HG03045 (cell line): ENCODE data around the gene MYH6.

Experiments used
- ATAC-seq: cut with Tn5 transposase; IDR thresholded peaks from one replicate; pipeline ENCODE4 v1.9.1; 2021; ENCODE audit warnings: mild to moderate bottlenecking, moderate library complexity; ENCODE audit not compliant: unreplicated experiment

Gene MYH6

DNA sequence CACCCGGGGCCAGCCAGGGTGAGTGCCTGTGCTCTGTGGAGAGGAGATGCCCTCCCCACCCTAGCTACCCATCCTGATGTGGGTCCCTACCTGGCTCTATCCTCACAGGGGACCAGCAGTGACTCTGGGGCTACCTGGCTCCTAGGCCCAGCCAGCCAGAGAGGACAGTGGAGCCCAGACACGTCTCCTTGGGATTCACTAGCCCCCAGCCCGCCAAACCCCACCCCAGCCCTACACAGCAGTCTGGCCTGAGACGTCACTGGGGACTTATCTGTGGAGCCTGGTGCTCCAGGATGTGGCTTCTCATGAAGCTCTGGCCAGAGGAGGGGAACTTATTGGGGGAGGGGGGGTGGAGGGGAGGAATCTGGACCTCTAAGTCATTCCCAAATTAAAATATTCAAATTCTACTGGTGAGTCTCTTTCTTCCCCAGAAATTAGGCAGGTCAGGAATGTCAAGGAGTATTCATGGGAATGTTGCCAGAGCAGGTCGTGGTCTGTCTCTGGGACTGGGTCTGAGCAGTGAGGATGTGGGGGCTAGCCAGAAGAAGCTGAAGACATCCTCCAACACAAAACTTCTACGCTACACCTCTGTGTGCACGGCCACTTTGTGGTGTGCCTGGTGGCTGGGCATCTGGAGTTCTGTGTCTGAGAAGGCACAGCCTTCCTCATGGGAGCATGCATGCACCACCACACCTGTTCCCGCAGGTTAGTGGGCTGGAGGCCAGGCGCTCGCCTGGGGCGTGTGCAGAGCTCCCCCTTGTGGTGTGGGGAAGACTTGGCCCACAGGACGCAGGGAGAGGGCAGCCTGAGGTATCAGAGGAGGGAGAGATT, 28.5 kb downstream of the MYH6 start:
- ATAC-seq = no peak

GRCh38 chr14:23378612-23379220, 29.4 kb downstream of the MYH6 start:
- no peak for ATAC-seq

- no peak for ATAC-seq
Observed at GRCh38 chr14:23377573-23378563, 30.2 kb downstream of the MYH6 start.

GRCh38 chr14:23377198-23377550, 30.9 kb downstream of the MYH6 start:
- no peak for ATAC-seq

DNA sequence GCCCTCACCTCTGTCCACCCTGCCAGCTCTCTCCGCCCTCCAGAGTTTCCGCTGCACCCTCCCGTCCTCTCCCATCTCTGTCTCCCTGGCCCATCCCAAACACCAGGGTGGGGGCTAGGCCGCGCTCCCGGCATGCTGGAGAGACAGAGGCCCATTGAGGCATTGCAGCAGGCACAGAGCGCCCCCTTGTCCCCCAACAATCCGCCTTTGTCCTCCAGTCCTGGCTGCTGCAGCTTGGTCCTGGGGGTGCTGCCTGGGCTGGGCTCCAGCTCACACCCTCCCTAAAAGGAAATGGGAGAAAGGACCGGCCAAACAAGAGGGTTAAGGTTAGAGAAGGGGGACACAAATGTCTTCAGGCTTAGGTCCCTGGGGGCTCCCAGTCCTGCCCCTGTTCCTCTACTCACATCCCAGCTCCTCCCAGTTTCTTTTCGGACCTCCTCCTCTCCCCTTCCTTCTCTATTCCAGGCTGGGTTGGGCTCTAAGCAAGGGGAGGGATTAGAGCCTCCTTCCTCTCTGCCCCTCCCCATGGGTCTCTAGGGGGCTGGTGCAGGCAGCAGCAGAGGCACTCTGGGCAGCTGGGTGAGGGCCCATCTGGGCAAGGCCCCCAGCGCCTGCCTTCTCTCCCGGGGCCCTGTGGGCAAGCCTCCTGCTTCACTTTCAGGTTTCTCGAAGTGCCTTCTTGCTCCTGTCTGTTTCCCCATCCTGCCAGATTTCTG, 31.4 kb downstream of the MYH6 start, which contains the start of gene CMTM5:
Gene CMTM5 (plus strand): TSS at position 565 of the 716 bp plus-strand sequence. CDS start 206 bp downstream, outside the sequence.
- ATAC-seq = no peak

DNA sequence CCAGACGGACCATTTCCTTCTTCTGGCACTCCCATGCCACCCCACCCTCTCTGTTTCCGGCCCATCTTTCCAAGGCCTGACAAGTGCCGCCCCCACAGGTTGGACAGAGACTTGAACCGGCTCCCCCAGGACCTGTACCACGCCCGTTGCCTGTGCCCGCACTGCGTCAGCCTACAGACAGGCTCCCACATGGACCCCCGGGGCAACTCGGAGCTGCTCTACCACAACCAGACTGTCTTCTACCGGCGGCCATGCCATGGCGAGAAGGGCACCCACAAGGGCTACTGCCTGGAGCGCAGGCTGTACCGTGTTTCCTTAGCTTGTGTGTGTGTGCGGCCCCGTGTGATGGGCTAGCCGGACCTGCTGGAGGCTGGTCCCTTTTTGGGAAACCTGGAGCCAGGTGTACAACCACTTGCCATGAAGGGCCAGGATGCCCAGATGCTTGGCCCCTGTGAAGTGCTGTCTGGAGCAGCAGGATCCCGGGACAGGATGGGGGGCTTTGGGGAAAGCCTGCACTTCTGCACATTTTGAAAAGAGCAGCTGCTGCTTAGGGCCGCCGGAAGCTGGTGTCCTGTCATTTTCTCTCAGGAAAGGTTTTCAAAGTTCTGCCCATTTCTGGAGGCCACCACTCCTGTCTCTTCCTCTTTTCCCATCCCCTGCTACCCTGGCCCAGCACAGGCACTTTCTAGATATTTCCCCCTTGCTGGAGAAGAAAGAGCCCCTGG, 32.4 kb downstream of the MYH6 start:
- ATAC-seq = no peak

- no peak for ATAC-seq
Observed at GRCh38 chr14:23373041-23373440, 35.0 kb downstream of the MYH6 start.

DNA sequence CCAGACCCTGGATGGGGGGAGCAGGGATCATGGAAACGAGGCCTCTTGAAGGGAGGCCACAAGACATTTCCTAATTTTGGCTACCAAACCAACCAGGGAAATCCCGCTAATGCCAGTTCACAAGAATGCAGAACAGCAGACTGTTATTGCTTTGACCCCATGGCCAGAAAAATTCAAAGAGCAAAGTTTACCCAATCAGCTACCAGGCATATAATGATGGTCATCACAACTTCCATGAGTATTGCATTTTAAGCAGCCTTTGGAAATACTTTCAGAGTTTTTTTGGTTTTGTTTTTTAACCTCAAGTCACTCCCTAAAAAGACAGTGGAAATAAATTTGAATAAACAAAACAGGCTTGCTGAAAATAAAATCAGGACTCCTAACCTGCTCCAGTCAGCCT, 35.6 kb downstream of the MYH6 start, which contains the start of gene IL25:
Gene IL25 (plus strand): TSS at position 301 of the 400 bp plus-strand sequence.
- ATAC-seq = no peak

DNA sequence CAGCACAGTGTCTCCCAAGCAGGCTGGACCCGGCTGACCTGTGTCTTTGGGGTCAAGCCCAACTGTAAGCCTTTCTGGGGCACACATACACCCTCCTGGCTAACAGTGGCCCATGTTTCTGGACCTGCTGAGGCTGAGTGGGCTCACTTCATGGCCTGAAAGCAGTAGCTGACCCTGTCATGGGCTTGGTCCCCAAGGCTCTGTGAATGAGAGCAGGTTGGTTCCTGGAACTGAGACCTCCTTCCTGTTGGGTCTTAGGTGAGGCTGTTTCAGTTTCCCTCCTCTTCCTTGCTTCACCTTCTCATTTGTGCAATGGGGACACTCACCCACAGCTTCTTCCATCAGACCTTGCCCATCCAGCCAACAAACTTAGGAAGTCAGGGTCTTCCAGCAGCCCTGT, 36.2 kb downstream of the MYH6 start:
- no peak for ATAC-seq

- ATAC-seq = no peak
Observed at GRCh38 chr14:23370221-23370620, 37.9 kb downstream of the MYH6 start.

DNA sequence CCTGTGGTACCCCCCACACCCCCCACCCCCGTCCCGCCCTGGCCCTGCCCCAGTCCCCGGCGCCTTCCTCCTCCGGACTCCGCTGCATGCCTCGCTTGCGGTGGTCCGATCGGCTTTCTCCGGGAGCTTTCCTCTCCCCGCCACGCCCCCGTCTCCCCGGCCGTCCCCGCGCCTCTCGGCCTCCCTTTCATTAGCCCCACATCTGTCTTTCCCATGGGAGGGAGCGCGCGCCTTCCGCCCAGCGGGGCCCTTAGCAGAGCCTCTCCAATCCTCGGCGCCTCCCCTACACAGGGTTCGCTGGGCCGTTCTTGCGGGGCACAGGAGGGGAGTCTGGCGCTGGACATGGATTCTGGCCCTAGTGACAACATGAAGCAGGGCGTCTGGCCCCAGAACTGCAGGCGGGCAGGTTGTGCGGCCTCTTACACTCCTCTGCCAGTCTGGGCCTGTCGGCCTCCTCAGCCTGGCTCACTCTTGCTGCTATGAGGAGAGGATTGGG, 41.6 kb downstream of the MYH6 start:
- no peak for ATAC-seq

GRCh38 chr14:23365732-23366425, 42.2 kb downstream of the MYH6 start:
- ATAC-seq = no peak

DNA sequence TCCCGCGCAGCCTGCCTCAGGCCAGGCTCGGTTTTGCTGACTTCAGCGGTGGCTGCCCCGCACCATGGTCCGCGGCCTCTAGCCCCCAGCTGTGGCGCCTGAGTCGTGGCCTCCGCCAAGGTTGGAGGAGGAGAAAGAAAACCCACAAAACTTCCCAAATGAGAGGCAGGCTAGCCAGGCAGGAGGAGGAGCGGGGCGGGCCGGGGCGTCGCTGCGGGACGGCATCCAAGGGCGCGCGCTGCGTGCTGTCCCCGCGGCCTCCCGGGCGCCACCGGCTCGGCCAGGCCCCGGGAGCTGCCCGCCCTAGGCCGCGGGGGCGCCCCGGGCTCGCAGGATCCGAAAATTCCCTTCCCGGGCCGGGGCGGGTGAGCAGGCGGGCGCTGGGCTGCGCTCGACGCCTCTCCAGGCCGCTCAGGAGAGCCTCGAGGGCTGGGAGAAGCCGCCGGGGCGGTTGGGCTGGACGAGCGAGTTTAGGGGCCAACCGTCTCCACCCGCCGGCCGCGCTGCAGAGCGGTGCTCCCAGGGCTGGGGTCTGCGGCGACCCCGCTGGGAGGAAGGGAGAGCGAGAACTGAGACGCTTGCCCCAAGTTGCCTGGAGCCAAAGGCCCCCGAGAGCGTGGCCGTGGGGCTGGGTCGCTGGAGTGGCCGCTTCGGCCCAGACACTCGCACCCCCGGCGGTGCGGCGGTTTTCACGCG, 42.9 kb downstream of the MYH6 start, which contains the start of gene EFS:
Gene EFS (minus strand): TSS at position 137 of the 696 bp plus-strand sequence. CDS start 147 bp downstream, outside the sequence.
- ATAC-seq = no peak

DNA sequence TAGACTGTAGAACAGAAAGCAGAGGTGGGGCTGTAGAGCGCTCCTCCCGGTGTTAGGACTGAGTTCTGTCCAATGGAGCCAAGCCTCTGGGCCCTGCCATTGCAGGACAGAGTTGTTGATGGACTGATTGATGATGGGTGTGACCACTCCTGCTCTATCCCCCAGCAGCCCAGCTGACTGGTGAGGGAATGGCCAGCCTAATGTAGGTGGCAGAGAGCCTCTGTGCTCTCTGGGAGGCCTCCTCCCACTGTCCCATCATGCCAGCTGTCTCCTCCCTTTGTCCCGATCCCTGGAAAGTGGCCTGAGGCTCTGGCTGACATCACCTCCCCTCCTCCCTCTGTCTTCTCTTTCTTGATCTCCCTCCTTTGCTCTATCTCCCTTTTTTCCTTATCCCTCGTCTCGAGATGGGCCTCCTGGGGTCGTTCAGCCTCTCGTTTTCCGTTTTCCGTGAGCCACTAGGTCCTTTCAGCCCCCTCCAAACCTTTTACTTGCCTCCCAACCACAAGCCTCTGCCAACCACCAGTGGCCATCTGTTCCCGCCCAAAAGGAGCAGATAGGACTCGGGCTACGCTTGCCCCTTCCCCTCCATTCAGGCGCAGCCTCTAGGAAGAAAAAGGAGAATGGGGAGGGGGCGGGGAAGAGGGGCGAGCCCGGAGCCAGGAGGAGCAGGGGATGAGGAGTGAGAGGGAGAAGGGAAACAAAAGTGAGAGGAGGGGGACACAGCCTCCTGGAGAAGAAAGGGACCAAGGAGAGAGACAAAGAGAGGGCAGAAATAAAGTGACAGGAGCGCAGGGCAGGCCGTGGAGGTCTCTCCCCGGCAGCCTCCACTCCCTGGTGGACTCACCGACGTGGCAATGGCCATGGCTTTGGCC, 43.7 kb downstream of the MYH6 start:
- ATAC-seq = no peak

DNA sequence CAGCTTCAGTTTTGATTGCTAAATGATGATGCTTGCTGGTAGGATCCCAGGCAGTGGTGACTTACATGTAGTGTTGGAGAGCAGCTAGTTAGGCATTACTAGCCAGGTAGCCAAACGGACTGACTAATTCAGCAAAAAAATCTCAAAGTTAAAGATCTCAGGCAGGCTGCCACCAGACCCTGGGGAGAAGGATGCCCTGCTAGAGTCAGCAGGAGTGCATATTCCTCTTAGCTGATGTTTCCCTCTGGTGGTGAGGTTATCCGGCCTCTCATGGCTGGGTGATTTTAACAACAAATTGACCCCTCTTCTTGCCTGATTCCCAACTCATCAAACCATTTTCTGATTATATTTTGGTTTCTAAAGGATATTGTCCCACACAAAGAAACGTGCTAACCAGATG, 45.9 kb downstream of the MYH6 start:
- ATAC-seq = no peak

- no peak for ATAC-seq
Observed at GRCh38 chr14:23361763-23362162, 46.3 kb downstream of the MYH6 start.

DNA sequence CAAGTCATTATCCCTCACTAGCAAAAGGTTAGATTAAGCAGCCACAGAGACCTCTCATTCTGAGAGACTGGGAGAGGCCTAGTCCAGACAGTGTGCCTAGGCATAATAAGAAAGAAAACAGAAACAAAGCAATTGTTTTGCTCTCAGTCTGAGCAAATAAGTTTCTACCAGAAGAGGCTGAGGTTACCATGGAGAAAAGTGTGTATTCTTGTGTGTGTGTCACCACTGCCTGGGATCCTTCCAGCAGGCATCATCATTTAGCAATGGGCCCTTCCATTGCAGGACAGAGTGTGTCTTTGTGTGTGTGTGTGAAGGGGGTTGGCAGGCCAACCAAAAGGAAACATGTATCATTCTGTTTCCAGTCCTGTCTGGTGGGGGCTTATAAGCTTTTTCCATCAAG, 46.8 kb downstream of the MYH6 start:
- ATAC-seq = no peak
